ENCODE data around the gene OAS1. TPM values are rescaled to one million over a fixed set of nuclear protein-coding genes. Genes with fewer than 3 reads are reported as not detected.

OAS1 gene
- 7.8 and 10.3 TPM in 2 replicates for total RNA-seq (2014; rRNA removed; shearing (Covaris generic); ENCODE audit: low replicate concordance)

- peak; percentile 42 for DNase-seq
- Histone ChIP-seq H3K27me3 (no peaks in the 10 kb centered on the region), H3K9me3 (no peaks in the 10 kb centered on the region), H3K4me3 (peak within 1 kb of the TSS; percentile 50), H3K36me3 (no peaks in the 10 kb centered on the region)
Observed at GRCh38 chr12:112906712-112907414, at the start of gene OAS1. Gene OAS1, plus strand, starts transcription at chr12:112906962. Its CDS starts 78 bp downstream, at chr12:112907040.

DNA sequence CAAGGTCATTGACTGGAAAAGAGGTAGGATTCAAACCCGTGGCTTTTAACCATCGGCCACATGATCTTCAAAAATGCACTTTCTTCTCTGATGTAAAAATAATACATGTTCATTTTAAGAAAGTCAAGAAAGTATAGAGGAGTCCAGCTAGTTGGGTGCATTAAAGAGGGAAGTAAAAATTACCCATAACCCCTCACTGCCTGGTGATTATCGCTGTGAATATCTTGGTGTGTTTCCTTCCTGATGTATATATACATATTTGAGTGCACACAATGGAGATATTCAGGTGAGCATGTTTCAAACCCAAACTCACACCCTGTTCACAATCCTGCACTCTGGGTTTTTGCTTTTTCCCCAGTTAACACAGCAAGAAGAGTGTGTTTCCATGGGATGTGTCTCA, 47.5 kb upstream of the OAS1 start:
- no peak overlapping the region for H3K4me3 ChIP-seq
- no peaks in the 10 kb centered on the region for H3K36me3 ChIP-seq
- no peak for DNase-seq
- H3K9me3 ChIP-seq = no peaks in the 10 kb centered on the region
- H3K27me3 ChIP-seq = no peaks in the 10 kb centered on the region

- Histone ChIP-seq H3K4me3 (no peak overlapping the region), H3K27me3 (no peaks in the 10 kb centered on the region), H3K36me3 (no peaks in the 10 kb centered on the region), H3K9me3 (no peaks in the 10 kb centered on the region)
- no peak for DNase-seq
Observed at GRCh38 chr12:112860181-112860580, 46.6 kb upstream of the OAS1 start.

GRCh38 chr12:112861284-112861683, 45.5 kb upstream of the OAS1 start:
- Histone ChIP-seq H3K36me3 (no peaks in the 10 kb centered on the region), H3K4me3 (no peak overlapping the region), H3K9me3 (no peaks in the 10 kb centered on the region), H3K27me3 (peaks cover 2% of the 10 kb centered on the region; the same call in 1 of the 2 replicates)
- no peak for DNase-seq

DNA sequence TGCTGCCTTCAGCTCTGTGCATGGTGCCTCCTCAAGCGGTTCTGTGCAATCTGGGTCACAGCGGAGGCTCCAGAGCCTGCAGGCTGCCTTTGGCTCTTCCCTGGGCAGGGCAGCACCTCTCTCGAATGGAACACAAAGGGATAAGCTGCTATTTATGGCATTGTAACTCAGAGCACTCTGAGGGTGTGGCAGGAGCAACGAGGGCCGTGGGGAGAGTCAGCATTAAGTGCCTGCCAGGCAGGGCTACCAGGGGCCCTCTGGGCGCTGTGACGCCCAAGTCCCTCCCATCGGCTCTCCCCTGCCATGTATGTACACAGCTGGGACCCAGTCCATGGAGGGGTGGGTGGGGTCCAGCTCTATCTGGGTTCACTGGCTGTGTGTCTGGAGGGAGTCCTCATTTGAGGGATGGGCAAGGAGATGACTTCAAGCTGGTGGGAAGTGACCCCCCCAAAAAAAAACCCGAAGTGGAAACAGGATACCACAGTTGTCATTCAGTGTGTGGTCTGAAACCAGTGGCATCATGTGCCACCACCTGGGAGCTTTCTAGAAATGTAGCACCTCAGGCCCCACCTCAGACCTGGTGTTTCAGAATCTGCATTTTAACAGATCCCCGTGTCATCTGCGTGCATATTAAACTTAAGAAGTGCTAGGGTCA, 44.0 kb upstream of the OAS1 start:
- H3K36me3 ChIP-seq = no peaks in the 10 kb centered on the region
- no peaks in the 10 kb centered on the region for H3K9me3 ChIP-seq
- H3K4me3 ChIP-seq = no peak overlapping the region
- no peak for DNase-seq
- H3K27me3 ChIP-seq = peaks cover 2% of the 10 kb centered on the region; the same call in 1 of the 2 replicates

DNA sequence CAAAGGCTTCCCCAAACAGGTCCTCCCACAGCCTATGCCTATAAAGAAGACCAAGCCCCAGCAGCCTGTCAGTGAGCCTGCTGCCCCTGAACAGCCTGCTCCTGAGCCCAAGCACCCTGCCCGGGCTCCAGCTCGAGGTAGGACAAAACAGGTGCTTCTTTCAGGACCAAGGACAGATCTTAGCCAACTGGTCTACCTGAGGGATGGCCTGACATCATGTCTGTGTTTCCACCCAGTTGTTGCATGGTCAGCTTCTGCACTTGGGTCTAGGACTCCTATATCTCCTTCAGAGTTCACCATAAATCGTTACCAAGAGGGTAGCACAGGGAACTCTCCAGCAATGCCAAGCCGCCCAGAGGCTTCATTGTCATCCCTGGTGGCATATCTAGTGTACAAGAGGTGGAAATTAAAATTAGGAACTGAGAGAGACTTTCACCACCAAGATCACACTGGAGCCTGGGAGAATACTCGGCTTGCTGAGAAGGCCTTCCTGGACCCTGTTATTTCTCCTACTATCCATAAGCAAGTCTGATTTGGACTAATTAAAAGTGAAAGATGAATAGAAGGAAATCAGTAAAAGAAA, 38.2 kb upstream of the OAS1 start:
- no peak for DNase-seq
- H3K4me3 ChIP-seq = no peak overlapping the region
- no peaks in the 10 kb centered on the region for H3K9me3 ChIP-seq
- H3K36me3 ChIP-seq = no peaks in the 10 kb centered on the region
- peaks cover 19% of the 10 kb centered on the region for H3K27me3 ChIP-seq

- Histone ChIP-seq H3K4me3 (no peak overlapping the region), H3K36me3 (no peaks in the 10 kb centered on the region), H3K27me3 (peaks cover 22% of the 10 kb centered on the region), H3K9me3 (no peaks in the 10 kb centered on the region)
- no peak for DNase-seq
Observed at GRCh38 chr12:112869091-112869490, 37.7 kb upstream of the OAS1 start.

GRCh38 chr12:112869778-112870177, 37.0 kb upstream of the OAS1 start:
- Histone ChIP-seq H3K9me3 (no peaks in the 10 kb centered on the region), H3K27me3 (peaks cover 22% of the 10 kb centered on the region), H3K4me3 (no peak overlapping the region), H3K36me3 (no peaks in the 10 kb centered on the region)
- no peak for DNase-seq

- Histone ChIP-seq H3K9me3 (no peaks in the 10 kb centered on the region), H3K27me3 (peaks cover 22% of the 10 kb centered on the region), H3K36me3 (no peaks in the 10 kb centered on the region), H3K4me3 (no peak overlapping the region)
- DNase-seq = no peak
Observed at GRCh38 chr12:112870267-112870980, 36.3 kb upstream of the OAS1 start.

GRCh38 chr12:112875608-112876007, 31.2 kb upstream of the OAS1 start:
- peaks cover 29% of the 10 kb centered on the region for H3K27me3 ChIP-seq
- DNase-seq = no peak
- no peaks in the 10 kb centered on the region for H3K9me3 ChIP-seq
- no peaks in the 10 kb centered on the region for H3K36me3 ChIP-seq
- no peak overlapping the region for H3K4me3 ChIP-seq

- no peaks in the 10 kb centered on the region for H3K9me3 ChIP-seq
- H3K4me3 ChIP-seq = no peak overlapping the region
- H3K27me3 ChIP-seq = peaks cover 24% of the 10 kb centered on the region
- DNase-seq = no peak
- no peaks in the 10 kb centered on the region for H3K36me3 ChIP-seq
Observed at GRCh38 chr12:112876506-112876905, 30.3 kb upstream of the OAS1 start.

GRCh38 chr12:112877006-112877405, 29.8 kb upstream of the OAS1 start:
- Histone ChIP-seq H3K9me3 (no peaks in the 10 kb centered on the region), H3K4me3 (no peak overlapping the region), H3K27me3 (peaks cover 22% of the 10 kb centered on the region), H3K36me3 (no peaks in the 10 kb centered on the region)
- no peak for DNase-seq

- Histone ChIP-seq H3K9me3 (no peaks in the 10 kb centered on the region), H3K4me3 (no peak overlapping the region), H3K36me3 (no peaks in the 10 kb centered on the region), H3K27me3 (peaks cover 13% of the 10 kb centered on the region)
- DNase-seq = no peak
Observed at GRCh38 chr12:112878488-112878887, 28.3 kb upstream of the OAS1 start.

DNA sequence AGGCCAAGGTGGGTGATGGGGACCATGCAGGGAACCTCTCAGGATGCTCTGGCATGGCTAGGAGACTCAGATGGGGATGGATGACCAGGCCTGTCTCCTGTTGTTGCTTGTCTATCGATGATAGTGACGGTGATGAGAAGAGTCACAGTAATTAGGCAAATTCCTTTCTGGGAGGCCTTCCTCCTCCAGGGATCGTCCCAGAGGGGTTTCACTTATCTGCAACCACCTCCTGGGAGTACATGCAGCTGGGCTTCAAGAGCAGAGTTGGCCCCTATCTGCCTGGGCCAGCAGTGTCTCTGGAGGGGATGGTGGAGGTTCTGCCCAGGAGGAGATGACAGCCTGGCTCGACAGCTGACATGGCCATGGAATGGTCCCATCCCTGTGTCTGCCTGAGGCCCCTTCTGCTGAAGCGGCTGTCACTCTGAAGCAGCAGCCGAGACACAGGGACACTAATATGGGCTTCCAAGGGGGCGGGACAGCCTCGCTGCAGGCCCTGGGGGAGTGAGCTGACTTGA, 27.5 kb upstream of the OAS1 start:
- H3K36me3 ChIP-seq = no peaks in the 10 kb centered on the region
- peaks cover 13% of the 10 kb centered on the region for H3K27me3 ChIP-seq
- DNase-seq = no peak

GRCh38 chr12:112881602-112882001, 25.2 kb upstream of the OAS1 start:
- DNase-seq = no peak
- H3K27me3 ChIP-seq = peaks cover 13% of the 10 kb centered on the region
- no peaks in the 10 kb centered on the region for H3K9me3 ChIP-seq
- H3K4me3 ChIP-seq = no peak overlapping the region
- H3K36me3 ChIP-seq = no peaks in the 10 kb centered on the region

More for the DNA sequence above, 27.5 kb upstream of the OAS1 start:
- no peak overlapping the region for H3K4me3 ChIP-seq
- H3K9me3 ChIP-seq = no peaks in the 10 kb centered on the region

DNA sequence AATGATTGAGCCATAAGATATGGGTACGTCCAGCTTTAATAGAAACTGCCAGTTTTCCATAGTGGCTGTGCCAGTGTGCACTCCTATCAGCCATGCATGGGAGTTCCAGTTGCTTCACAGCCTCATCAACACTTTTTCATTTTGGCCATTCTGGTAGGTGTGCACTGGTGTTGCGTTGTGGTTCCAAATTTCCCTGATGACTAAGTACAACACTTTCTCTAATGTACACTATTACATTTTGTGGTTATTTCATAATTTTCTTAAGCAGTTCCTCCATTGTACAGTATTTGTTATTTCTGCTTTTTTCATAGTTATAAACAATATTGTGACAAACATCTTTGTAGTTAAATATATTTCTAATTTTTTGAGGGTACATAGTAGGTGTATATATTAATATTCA, 21.5 kb upstream of the OAS1 start:
- H3K9me3 ChIP-seq = no peaks in the 10 kb centered on the region
- H3K36me3 ChIP-seq = no peaks in the 10 kb centered on the region
- no peak overlapping the region for H3K4me3 ChIP-seq
- DNase-seq = no peak
- H3K27me3 ChIP-seq = peaks cover 3% of the 10 kb centered on the region; the same call in 1 of the 2 replicates

DNA sequence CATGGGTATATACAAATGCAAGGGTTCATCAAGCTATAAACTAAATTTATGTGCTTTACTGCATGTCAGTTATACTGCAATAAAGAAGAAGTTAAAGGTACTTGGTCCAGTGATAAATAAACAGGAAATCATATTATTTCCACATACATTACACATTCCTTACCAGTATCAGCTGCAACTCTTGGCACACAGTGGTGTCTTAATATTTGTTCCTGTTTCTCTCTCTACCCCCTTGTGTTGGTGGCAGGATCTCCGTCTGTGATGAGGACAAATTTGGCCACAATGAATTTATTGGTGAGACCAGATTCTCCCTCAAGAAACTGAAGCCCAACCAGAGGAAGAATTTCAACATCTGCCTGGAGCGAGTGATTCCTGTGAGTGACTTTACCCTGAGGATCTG, 19.2 kb upstream of the OAS1 start:
- no peaks in the 10 kb centered on the region for H3K36me3 ChIP-seq
- no peaks in the 10 kb centered on the region for H3K9me3 ChIP-seq
- no peak overlapping the region for H3K4me3 ChIP-seq
- peaks cover 3% of the 10 kb centered on the region; the same call in 1 of the 2 replicates for H3K27me3 ChIP-seq
- no peak for DNase-seq
